Central memory CD8-positive, alpha-beta T cell (primary cell): ENCODE data around the gene WDR73.

Experiments
- ATAC-seq: fragments of 150-1000 bp; cut with Tn5 transposase; replicated peaks from 2 replicates; pipeline ENCODE4 v1.10.0; 2022; ENCODE audit warnings: mild to moderate bottlenecking, moderate FRiP score, moderate number of reproducible peaks; ENCODE audit not compliant: poor library complexity, severe bottlenecking; ENCODE audit errors: extremely low read depth
- DNase-seq, 2 donors: peaks; one replicate each; pipeline ENCODE4 v3.0.0; 2021; ENCODE audit warnings: low spot score in 2 of 2
- H3K27ac Mint-ChIP-seq: one replicate; pipeline ENCODE4 v1.8.0; 2022; ENCODE audit warnings: low read depth, mild to moderate bottlenecking, moderate library complexity, mixed read lengths
- H3K27me3 Mint-ChIP-seq: one replicate; pipeline ENCODE4 v1.8.0; 2022; ENCODE audit warnings: mixed read lengths
- H3K36me3 Mint-ChIP-seq: one replicate; pipeline ENCODE4 v1.8.0; 2022; ENCODE audit warnings: mild to moderate bottlenecking, moderate library complexity, mixed read lengths; ENCODE audit not compliant: insufficient read depth
- H3K4me1 Mint-ChIP-seq: one replicate; pipeline ENCODE4 v1.8.0; 2022; ENCODE audit warnings: mixed read lengths
- H3K4me3 Mint-ChIP-seq: one replicate; pipeline ENCODE4 v1.8.0; 2022; ENCODE audit warnings: mild to moderate bottlenecking, moderate library complexity, mixed read lengths
- H3K9me3 Mint-ChIP-seq: one replicate; pipeline ENCODE4 v1.8.0; 2022; ENCODE audit warnings: mixed read lengths

The WDR73 gene

DNA sequence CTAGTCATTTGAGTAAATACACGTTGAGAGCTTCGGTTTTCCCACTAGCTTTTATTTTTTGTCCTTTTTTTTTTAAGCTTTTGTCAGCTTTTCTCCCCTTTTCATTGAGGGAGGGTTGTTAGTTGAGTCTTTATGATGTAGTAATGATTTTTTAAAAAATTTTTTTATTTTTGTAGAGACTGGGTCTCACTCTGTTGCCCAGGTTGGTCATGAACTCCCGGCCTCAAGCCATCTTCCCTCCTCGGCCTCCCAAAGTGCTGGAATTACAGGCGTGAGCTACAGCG, 52.6 kb downstream of the WDR73 start:
- Mint-ChIP-seq H3K4me1 (peaks cover 76% of the 10 kb centered on the region), H3K27me3 (no peaks in the 10 kb centered on the region), H3K27ac (no peak overlapping the region), H3K36me3 (peaks cover 2% of the 10 kb centered on the region), H3K4me3 (peak overlapping the region; percentile 95), H3K9me3 (no peaks in the 10 kb centered on the region)
- DNase-seq = no peak
- ATAC-seq = no peak

DNA sequence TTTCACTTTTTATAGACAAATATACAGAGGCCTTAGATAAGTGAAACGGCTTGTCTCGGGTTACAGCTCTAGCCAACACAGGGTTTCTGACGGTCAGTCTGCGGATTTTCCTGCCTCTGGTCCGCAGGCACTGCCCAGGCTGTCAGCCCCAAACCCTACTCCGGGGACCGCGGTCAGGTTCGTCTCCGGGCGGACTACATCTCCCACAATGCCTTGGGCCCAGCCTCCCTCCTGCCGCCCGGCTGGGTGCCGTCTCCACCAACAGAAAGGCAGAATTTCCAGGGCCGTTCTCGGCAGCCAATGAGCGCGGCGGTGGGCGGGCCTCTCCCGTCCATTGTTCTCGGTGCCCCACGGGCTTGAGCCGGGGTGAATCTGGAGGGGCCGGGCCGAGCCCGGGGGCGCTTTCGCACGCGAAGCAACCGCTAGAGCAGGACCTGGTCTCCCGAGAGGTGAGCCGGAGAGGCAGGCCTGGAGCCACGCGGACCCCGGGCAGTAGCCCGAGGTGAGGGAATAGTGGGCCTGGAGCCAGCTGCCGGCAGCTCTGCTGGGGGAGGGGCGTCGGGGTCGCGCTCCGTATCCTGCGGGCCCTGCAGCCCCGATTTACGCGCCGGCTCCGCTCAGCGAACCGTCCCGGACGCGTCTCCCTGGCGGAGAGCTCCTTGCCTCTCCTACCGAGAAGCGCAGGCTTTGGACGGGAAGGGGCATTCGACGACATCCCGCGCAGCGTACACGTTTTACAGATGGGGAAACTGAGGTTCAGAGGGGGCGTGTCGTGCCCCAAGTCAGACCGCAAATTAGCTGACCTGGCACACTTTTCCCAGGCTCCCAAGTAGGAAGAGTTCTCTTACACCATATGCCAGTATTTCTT, 53.2 kb downstream of the WDR73 start, which contains the start of gene ZSCAN2:
TSS of gene ZSCAN2 (plus strand) at position 323 of the 868 bp plus-strand sequence. CDS start 2,919 bp downstream, outside the sequence.
- peak within 1 kb of the TSS; percentile 82 for H3K27ac Mint-ChIP-seq
- peak; percentile 96 for ATAC-seq
- peak within 1 kb of the TSS; percentile 95 for H3K4me3 Mint-ChIP-seq
- H3K27me3 Mint-ChIP-seq = no peaks in the 10 kb centered on the region
- H3K4me1 Mint-ChIP-seq = peaks cover 72% of the 10 kb centered on the region
- DNase-seq = peak; percentile 86 to 88
- no peaks in the 10 kb centered on the region for H3K9me3 Mint-ChIP-seq
- peaks cover 2% of the 10 kb centered on the region for H3K36me3 Mint-ChIP-seq

DNA sequence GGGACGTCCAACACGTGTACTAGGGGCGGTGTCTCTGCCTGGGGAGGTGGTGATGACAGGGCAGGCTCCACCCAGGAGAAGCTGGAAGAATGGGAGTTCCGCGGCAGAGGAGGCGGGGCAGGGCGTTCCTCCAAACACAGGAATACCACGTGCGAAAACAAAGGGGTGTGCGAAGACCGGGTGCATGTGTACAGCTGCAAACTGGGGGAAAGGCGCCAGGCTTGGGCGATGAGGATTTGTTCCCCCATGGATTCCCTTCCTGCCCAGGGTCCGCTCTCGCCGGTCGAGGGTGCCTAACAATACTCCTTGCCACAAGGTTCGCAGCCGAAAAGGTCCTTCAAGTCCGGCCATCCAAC, 53.8 kb downstream of the WDR73 start:
- DNase-seq (peak in 1 of 2 donors; percentile 16), ATAC-seq (peak; percentile 38)
- Mint-ChIP-seq H3K4me1 (peaks cover 66% of the 10 kb centered on the region), H3K4me3 (peak overlapping the region; percentile 95), H3K36me3 (peaks cover 2% of the 10 kb centered on the region), H3K9me3 (no peaks in the 10 kb centered on the region), H3K27ac (peak overlapping the region; percentile 82), H3K27me3 (no peaks in the 10 kb centered on the region)

DNA sequence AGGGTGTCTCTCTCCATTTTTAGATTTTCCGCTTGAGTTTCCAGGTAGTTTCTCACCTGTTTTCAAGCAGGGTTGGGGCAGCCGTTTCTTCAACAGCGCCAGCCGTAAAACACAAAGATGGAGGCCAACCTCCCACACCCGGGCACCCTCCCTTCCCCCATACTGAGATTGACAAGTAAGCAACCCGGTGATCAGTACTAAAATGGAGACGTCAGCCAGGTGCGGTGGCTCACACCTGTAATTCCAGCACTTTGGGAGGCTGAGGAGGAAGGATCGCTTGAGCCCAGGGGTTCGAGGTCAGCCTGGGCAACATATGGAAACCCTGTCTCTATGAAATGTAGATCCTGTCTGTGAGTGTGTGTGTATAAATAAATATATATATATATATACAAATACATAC, 54.2 kb downstream of the WDR73 start:
- peak overlapping the region; percentile 95 for H3K4me3 Mint-ChIP-seq
- DNase-seq = no peak
- H3K27ac Mint-ChIP-seq = peak overlapping the region; percentile 82
- H3K4me1 Mint-ChIP-seq = peaks cover 62% of the 10 kb centered on the region
- peaks cover 2% of the 10 kb centered on the region for H3K36me3 Mint-ChIP-seq
- H3K9me3 Mint-ChIP-seq = no peaks in the 10 kb centered on the region
- H3K27me3 Mint-ChIP-seq = no peaks in the 10 kb centered on the region
- ATAC-seq = no peak

DNA sequence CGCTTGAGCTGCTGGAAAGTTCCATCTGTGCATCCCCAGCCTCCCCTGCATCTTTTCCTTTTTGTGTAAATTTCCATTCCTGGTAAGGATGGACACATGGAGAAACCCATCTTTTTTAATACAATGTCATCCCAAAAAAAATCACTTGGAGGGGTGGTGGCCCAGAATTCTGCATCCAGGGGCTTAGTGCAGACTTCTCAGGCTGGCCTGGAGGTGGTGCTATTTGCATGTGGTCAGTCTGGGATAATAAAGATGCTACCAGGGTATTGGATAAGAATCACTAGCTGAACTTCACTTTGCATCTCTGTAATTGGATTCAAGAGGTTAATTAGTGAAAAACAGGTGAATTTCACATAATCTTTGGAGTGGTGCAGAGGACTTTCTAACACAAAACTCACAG, 55.1 kb downstream of the WDR73 start:
- no peak overlapping the region for H3K4me3 Mint-ChIP-seq
- no peaks in the 10 kb centered on the region for H3K9me3 Mint-ChIP-seq
- ATAC-seq (no peak), DNase-seq (no peak)
- H3K27me3 Mint-ChIP-seq = no peaks in the 10 kb centered on the region
- peaks cover 54% of the 10 kb centered on the region for H3K4me1 Mint-ChIP-seq
- H3K27ac Mint-ChIP-seq = no peak overlapping the region
- H3K36me3 Mint-ChIP-seq = peaks cover 2% of the 10 kb centered on the region

DNA sequence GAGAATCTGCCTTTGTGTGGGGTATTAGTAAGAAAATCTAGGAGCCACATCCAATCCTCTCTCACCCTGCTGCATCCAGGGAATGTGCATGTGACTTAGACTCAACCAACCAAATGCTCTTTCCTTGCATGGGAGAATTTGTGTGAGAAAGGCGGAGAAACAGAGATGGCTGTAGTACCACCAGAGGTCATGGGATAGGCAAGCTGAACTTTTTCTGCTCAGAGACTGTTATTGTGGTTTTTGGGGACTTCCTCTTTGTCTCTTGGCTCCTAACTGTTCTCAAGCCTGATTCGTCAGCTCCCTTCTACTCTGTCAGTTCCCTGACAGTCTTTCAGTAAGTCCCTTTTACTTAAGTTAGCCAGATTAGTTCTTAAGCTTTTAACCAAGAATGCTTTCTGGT, 55.8 kb downstream of the WDR73 start:
- ATAC-seq (peak; percentile 61), DNase-seq (no peak)
- Mint-ChIP-seq H3K9me3 (no peaks in the 10 kb centered on the region), H3K27ac (peak overlapping the region; percentile 46), H3K4me3 (peak overlapping the region; percentile 31), H3K27me3 (no peaks in the 10 kb centered on the region), H3K36me3 (peaks cover 2% of the 10 kb centered on the region), H3K4me1 (peaks cover 47% of the 10 kb centered on the region)

DNA sequence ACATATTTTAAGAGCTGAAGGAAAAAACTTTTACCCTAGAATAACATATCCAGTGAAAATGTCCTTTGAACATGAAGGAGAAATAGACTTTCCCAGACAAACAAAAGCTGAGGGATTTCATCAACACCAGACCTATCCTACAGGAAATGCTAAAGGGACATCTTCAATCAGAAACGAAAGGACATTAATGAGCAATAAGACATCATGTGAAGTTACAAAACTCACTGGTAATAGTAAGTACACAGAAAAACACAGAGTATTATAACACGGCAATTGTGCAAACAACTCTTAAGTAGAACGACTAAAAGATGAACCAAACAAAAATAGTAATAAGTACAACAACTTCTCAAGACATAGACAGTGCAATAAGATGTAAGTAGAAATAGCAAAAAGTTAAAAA, 56.8 kb downstream of the WDR73 start:
- H3K27ac Mint-ChIP-seq = no peak overlapping the region
- no peak for ATAC-seq

DNA sequence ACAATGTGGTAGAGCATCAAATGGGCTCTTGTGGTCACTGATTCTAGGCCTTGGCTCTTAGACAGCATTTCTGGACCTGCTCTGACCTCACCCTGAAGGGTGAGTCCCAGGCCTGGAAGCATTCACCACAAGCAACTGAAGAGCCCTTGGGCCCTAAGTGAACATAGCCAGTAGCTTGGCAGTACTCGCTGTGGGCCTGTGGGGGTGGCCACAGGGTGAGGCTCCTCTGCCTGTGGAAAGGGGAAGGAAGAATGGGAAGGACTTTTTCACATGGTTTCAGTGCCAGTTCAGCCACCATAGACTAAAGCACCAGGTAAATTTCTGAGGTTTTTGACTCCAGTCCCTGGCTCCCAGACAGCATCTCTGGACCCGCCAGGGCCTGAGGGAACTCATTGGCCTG, 58.4 kb downstream of the WDR73 start:
- no peaks in the 10 kb centered on the region for H3K27me3 Mint-ChIP-seq
- H3K9me3 Mint-ChIP-seq = no peaks in the 10 kb centered on the region
- H3K36me3 Mint-ChIP-seq = peaks cover 2% of the 10 kb centered on the region
- peaks cover 30% of the 10 kb centered on the region for H3K4me1 Mint-ChIP-seq
- H3K27ac Mint-ChIP-seq = no peak overlapping the region
- DNase-seq = no peak
- ATAC-seq = no peak
- no peak overlapping the region for H3K4me3 Mint-ChIP-seq

More for the DNA sequence above, 56.8 kb downstream of the WDR73 start:
- no peaks in the 10 kb centered on the region for H3K9me3 Mint-ChIP-seq
- H3K4me1 Mint-ChIP-seq = peaks cover 42% of the 10 kb centered on the region
- no peaks in the 10 kb centered on the region for H3K27me3 Mint-ChIP-seq
- H3K4me3 Mint-ChIP-seq = no peak overlapping the region
- no peak for DNase-seq
- peaks cover 2% of the 10 kb centered on the region for H3K36me3 Mint-ChIP-seq

DNA sequence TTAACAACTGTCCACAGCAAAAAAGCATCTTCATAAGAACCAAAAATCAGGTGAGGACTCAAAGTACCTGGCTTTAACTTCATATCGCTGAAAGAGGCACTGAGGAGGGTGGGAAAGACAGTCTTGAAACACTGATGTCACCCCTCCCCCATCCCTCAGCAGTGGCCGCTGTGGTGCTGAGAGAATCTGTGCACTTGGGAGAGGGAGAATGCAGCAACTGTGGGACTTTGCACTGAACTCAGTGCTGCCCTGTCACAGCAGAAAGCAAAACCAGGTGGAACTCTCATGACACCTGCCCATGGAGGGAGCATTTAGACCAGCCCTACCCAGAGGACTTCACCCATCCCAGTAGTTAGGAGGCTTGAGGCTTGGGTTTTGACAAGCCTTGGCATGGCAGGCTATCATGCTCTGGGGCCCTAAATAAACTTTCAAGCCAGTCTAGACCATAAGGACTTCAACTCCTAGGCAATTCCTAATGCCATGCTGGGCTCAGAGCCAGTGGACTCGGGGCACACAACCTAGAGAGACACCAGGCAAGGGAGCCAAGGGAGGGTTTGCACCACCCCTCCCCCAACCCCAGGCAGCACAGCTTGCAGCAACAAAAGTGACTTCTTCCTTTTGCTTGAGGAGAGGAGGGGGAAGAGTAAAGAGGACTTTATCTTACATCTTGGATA, 59.3 kb downstream of the WDR73 start:
- peaks cover 21% of the 10 kb centered on the region for H3K4me1 Mint-ChIP-seq
- ATAC-seq (no peak), DNase-seq (no peak)
- no peak overlapping the region for H3K27ac Mint-ChIP-seq
- peaks cover 2% of the 10 kb centered on the region for H3K36me3 Mint-ChIP-seq
- no peaks in the 10 kb centered on the region for H3K27me3 Mint-ChIP-seq
- H3K9me3 Mint-ChIP-seq = no peaks in the 10 kb centered on the region
- H3K4me3 Mint-ChIP-seq = no peak overlapping the region

DNA sequence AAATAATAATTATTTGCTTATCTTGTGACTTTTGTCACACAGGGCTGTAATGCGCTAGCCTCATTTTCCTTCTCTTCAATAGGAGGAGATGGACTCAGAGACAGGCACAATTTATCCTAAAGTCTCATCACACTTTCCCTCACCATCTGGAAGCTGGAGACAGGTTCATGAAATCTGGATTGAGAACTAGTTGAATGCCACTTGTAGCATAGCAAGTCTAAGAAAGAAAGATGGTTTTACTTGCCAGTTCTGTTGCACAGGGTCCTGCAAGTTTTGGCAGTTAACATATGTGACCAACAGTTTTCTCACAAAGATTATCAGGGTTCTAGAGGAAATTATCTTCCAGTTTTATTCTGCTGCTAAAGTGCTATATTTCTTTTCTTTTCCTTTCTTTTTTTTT, 62.3 kb downstream of the WDR73 start:
- DNase-seq (no peak), ATAC-seq (no peak)
- Mint-ChIP-seq H3K36me3 (peaks cover 3% of the 10 kb centered on the region), H3K4me3 (no peak overlapping the region), H3K9me3 (no peaks in the 10 kb centered on the region), H3K27me3 (no peaks in the 10 kb centered on the region), H3K27ac (no peak overlapping the region), H3K4me1 (peaks cover 7% of the 10 kb centered on the region)

DNA sequence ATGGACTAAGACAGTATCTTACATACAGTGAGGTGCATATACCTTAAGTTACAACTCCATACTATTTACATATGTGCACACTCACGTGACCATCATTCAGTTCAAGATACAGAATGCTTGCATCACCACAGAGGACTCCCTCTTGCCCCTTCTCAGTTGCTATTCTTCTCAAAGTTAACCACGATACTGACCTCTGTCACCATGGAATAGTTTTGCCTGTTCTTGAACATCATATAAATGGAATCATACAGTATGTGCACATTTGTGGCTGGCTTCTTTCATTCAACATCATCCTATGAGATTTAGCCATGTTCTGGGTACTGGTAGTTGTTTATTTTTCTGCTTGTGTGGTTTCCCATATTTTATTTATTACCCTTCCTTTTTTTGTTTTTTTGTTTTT, 63.7 kb downstream of the WDR73 start:
- Mint-ChIP-seq H3K27me3 (no peaks in the 10 kb centered on the region), H3K4me1 (peaks cover 7% of the 10 kb centered on the region), H3K9me3 (no peaks in the 10 kb centered on the region), H3K27ac (no peak overlapping the region), H3K4me3 (no peak overlapping the region), H3K36me3 (peaks cover 4% of the 10 kb centered on the region)
- no peak for DNase-seq
- ATAC-seq = no peak
